ENCODE results near the gene LY6G5C. TPM values are rescaled to one million over a fixed set of nuclear protein-coding genes. Genes with fewer than 3 reads are reported as not detected.

LY6G5C gene
- total and polyA plus RNA-seq, 9 of the 15 experiments (the other 6 are each of a cell fraction or from before 2014, with no cell fraction given) = 0.10 to 0.67 (median 0.46) TPM; not detected in 4

- no peak for TF ChIP-seq CBFA2T2 (conservative IDR thresholded peaks at IDR 0.05)
- TF ChIP-seq ETV1 (tag; conservative IDR thresholded peaks at IDR 0.05; ENCODE audit: low read depth) = no peak; the same call in 1 of the 2 replicates
- TF ChIP-seq HSF4 (CRISPR knock-in tag; IDR thresholded peaks at IDR 0.05; ENCODE audit: borderline replicate concordance) = no peak
- no peak for TF ChIP-seq RBM15 (IDR thresholded peaks at IDR 0.05; ENCODE audit: insufficient read depth, low read length)
- peak; percentile 86; the same call in 1 of the 2 replicates for TF ChIP-seq ZSCAN29 (IDR thresholded peaks at IDR 0.05)
- no peak for TF ChIP-seq ZBTB1 (CRISPR knock-in tag; IDR thresholded peaks at IDR 0.05; ENCODE audit: borderline replicate concordance, low read depth)
- no peak for TF ChIP-seq NUFIP1 (IDR thresholded peaks at IDR 0.05; ENCODE audit: partially characterized antibody)
- no peak for TF ChIP-seq NBN (IDR thresholded peaks at IDR 0.05; ENCODE audit: low read depth)
- TF ChIP-seq SMC3 (conservative IDR thresholded peaks at IDR 0.05; ENCODE audit: insufficient read depth, low read depth, low read length) = no peak
- peak; percentile 92 for TF ChIP-seq ZNF696 (CRISPR knock-in tag; conservative IDR thresholded peaks at IDR 0.05)
- peak in 1 of 3 experiments; percentile 48; a peak in 3 of 6 replicates for TF ChIP-seq ZBTB11 (CRISPR knock-in tag; IDR thresholded peaks at IDR 0.05)
- peak in 1 of 2 experiments; percentile 97; a peak in 2 of 4 replicates for TF ChIP-seq MLX (CRISPR knock-in tag; conservative IDR thresholded peaks at IDR 0.05)
- TF ChIP-seq ZNF592 (IDR thresholded peaks at IDR 0.05) = no peak
- 0 out of 2 replicates have a peak, but pooled peaks have one; percentile 74 for TF ChIP-seq SLC30A9 (CRISPR knock-in tag; IDR thresholded peaks at IDR 0.05)
- no peak for TF ChIP-seq E2F8 (IDR thresholded peaks at IDR 0.05; ENCODE audit: low read depth, partially characterized antibody)
Observed at GRCh38 chr6:31729979-31730630, 49.2 kb upstream of the LY6G5C start (continued).
